ENCODE measurements around the gene IL23A.

IL23A gene

GRCh38 chr12:56361487-56362129 lies 22.9 kb downstream of the IL23A start:
- DNase-seq (ENCODE audit: low read depth) = no peak

- DNase-seq (ENCODE audit: low read depth) = no peak
These were observed 23.7 kb downstream of the IL23A start, which contains the start of gene APOF for GRCh38 chr12:56362130-56363059. TSS of gene APOF (minus strand) at chr12:56362857. CDS start at chr12:56362745, 112 bp downstream.

GRCh38 chr12:56366948-56367347 lies 28.3 kb downstream of the IL23A start:
- no peak for DNase-seq (ENCODE audit: low read depth)

- no peak for DNase-seq (ENCODE audit: low read depth)
These were observed 34.8 kb downstream of the IL23A start for GRCh38 chr12:56373515-56373914.

- no peak for DNase-seq (ENCODE audit: low read depth)
These were observed 36.3 kb downstream of the IL23A start for GRCh38 chr12:56374726-56375597.

GRCh38 chr12:56375598-56376434 lies 37.1 kb downstream of the IL23A start:
- no peak for DNase-seq (ENCODE audit: low read depth)

GRCh38 chr12:56377310-56377988 lies 38.8 kb downstream of the IL23A start:
- no peak for DNase-seq (ENCODE audit: low read depth)

GRCh38 chr12:56377989-56378316 lies 39.3 kb downstream of the IL23A start:
- no peak for DNase-seq (ENCODE audit: low read depth)

GRCh38 chr12:56382611-56383010 lies 43.9 kb downstream of the IL23A start:
- no peak for DNase-seq (ENCODE audit: low read depth)

GRCh38 chr12:56385873-56386272 lies 47.2 kb downstream of the IL23A start:
- no peak for DNase-seq (ENCODE audit: low read depth)

GRCh38 chr12:56387152-56387736 lies 48.6 kb downstream of the IL23A start:
- DNase-seq (ENCODE audit: low read depth) = no peak

- DNase-seq (ENCODE audit: low read depth) = no peak
These were observed 50.7 kb downstream of the IL23A start for GRCh38 chr12:56389412-56389811.
